DMS153 (cell line): ENCODE results near the gene PROB1.
A peak's percentile ranks its signal among the peaks of the same experiment; 100 is the strongest.
"Not testable (repeated sequence)": the region's sequence is repeated elsewhere in the genome, so short reads cannot be mapped to it uniquely, and the experiment has no call there.

Experiments used
- DNase-seq: peaks from one replicate; lab custom pipeline; 2025; lab: John Stamatoyannopoulos, UW

PROB1 gene

DNA sequence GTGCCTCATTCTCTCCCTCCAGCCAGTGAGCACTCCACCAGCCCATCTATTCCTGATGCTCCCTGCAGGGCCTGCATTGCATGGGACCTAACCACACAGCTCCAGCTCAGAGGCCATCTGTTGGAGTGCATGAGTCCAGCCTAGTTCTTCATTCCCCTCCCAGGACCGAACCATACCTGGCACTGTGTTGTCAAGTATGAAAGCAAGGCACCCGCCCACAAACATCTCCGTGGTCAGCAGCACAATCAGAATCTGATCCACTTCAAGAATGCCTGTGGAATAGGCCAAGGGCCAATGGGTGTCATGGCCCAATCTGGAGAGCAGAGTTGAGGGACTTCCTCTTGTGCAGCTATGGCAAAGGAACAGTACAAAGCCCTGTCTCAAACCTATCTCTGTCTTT lies 17.7 kb downstream of the PROB1 start:
- no peak for DNase-seq

DNA sequence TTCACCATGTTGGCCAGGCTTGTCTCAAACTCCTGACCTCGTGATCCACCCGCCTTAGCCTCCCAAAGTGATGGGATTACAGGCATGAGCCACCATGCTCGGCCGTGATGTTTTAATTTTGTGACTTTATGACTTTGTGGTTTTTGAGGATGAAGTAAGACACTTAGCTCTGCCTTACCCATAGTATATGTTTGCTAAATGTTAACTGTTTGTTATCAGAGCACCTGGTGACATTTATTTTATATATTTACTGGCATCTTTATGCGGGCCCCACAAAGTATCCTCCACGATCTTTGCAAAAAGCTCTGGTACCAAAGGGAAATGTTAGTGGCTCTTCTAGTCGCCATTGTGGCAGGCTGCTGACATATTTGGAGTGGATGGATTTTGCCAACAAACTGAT lies 18.5 kb downstream of the PROB1 start:
- no peak for DNase-seq

- no peak for DNase-seq
Observed at GRCh38 chr5:139374909-139375308, 20.0 kb downstream of the PROB1 start.

DNA sequence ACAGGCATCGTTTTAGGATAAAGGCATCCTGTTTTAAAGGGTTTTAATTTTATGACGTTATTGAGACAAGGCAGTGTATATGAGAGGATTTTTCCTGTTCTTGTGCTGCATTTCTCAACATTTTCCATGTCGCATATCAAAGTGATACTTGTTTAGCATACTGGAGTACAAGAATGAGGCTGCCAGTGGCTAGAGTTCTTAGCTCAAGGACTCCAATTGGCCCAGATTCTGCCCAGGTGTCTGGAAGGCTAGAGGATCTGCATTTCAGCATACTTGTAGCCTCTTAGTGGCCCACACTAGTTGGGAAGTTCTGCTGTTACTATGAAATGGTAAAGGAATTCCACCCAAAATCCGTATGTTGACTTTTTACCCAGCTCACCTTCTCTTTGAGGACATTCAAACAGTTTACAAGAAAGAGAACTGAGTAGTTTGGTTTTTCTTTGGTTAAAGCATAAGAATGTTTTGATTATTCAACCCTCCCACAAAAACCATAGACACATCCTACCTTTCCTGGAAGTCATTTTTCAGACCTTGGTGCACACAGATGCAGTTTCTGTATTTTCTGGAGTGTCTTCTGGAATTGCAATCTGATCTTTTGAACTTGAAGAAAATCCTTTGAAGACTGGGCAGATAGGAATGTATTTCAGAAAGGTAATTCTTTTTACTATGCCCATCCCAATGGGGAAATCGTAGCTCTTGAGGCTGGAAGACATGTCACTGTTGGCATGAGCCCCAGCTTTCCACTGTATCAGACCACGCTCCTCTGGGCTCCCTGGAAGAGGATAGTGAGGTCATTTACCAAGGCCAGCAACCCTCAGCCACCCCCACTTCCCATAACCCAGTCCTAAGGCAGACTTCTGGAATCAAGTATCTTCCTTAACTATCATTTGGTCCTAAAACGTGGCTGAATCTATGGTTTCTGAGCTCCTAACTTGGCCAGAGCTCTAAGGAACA lies 23.1 kb downstream of the PROB1 start:
- DNase-seq: no peak

GRCh38 chr5:139369181-139369580 lies 25.7 kb downstream of the PROB1 start:
- DNase-seq: no peak

GRCh38 chr5:139368613-139369012 lies 26.3 kb downstream of the PROB1 start:
- no peak for DNase-seq

GRCh38 chr5:139364466-139364865 lies 30.4 kb downstream of the PROB1 start:
- DNase-seq: no peak

DNA sequence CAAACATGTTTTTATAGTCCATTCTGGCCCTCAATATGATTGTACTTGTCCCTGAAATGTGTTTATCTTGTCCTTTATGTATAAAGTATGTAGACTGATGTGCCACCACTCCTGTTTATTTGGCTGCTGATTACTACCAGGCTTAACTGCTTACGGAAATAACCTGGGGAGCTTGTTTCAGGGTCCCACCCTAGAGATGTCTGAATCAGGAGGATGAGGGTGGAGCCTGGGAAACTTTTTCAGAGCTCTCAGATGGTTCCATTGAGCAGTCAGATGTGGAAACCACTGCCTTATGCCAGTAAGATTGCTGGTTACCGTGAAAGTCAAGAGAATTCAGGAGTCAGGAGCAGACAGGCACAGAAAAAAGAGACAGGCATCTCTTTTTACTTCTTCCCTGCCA lies 31.0 kb downstream of the PROB1 start:
- DNase-seq: no peak

DNA sequence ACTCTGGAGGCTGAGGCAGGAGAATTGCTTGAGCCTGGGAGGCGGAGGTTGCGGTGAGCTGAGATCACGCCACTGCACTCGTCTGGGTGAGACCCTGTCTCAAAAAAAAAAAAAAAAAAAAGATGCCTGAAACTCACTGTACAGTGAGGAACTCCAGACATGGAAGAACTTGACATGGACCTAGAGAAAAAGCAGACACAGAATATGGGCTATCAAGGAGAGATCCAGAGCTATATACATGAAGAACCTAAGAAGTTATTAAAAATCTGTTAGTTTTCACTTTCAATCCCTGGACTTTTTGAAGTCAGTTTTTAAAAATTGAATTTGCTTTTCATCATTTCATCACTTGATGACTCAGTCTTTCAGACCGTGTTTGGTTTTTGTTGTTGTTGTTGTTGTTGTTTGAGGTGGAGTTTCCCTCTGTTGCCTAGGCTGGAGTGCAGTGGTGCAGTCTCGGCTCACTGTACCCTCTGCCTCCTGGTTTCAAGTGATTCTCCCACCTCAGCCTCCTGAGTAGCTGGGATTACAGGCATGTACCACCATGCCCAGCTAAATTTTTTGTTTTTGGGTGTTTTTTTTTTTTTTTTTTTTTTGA lies 33.0 kb downstream of the PROB1 start:
- DNase-seq: no peak

DNA sequence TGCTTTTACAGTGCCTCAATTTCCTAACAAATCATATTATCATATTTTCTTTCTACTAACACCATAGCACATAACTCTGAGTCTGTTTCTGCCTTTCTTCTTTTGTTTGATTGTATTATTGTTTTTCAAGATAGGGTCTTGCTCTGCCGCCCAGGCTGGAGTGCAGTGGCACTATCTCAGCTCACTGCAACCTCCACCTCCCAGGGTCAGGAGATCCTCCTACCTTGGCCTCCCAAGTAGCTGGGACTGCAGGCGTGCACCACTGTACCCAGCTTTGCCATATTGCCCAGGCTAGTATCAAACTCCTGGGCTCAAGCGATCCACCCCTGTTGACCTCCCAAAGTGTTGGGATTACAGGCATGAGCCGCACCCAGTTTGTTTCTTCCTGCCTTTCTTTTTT lies 34.5 kb downstream of the PROB1 start:
- no peak for DNase-seq

DNA sequence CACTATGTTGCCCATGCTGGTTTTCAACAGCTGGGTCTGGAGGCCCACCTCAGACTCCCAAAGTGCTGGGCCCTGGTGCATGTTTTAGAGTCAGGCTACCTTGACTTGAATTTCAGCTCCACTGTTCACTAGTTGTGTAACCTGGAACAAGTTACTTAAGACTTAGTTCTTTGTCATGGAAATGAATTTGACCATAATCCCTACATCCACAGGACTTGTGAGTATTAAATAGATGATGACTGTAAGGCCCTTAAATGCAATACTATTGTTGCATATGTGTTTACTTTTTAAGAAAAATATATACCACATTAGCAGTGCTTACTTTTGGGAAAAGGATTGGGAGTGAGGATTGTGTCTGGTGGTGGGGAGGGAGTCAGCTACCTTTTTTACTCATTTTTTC lies 36.8 kb downstream of the PROB1 start:
- no peak for DNase-seq

- DNase-seq: not testable (repeated sequence)
Observed at GRCh38 chr5:139355900-139356299, 39.0 kb downstream of the PROB1 start.

GRCh38 chr5:139354186-139354585 lies 40.7 kb downstream of the PROB1 start:
- no peak for DNase-seq

DNA sequence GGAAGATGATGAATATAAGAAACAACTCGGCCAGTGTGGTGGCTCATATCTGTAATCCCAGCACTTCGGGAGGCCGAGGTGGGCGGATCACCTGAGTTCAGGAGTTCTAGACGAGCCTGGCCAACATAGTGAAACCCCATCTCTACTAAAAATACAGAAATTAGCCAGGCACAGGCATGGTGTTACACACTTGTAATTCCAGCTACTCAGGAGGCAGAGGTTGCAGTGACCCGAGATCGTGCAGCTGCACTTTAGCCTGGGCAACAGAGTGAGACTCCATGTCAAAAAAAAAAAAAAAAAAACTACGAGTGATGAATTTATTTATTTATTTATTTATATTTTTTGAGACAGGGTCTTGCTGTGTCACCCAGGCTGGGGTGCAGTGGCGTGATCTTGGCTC lies 47.0 kb downstream of the PROB1 start:
- not testable (repeated sequence) for DNase-seq

GRCh38 chr5:139345442-139345841 lies 49.5 kb downstream of the PROB1 start:
- not testable (repeated sequence) for DNase-seq

GRCh38 chr5:139344177-139344576 lies 50.7 kb downstream of the PROB1 start:
- DNase-seq: no peak

DNA sequence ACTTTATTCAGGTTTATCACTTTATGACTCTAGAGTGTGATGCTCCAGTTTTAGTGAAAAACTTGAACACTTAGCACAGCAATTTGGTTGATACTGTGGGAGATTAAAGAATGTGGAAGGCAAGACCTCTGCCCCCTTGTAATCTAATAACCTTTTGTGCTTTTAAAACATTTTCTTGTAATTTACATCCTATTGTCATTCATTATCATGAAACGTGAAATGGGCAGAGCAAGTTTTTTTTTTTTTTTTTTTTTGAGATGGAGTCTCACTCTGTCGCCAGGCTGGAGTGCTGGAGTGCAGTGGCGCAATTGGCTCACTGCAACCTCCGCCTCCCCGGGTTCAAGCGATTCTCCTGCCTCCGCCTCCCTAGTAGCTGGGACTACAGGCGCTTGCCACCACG lies 51.4 kb downstream of the PROB1 start:
- DNase-seq: no peak

GRCh38 chr5:139342423-139342723 lies 52.5 kb downstream of the PROB1 start:
- DNase-seq: no peak

DNA sequence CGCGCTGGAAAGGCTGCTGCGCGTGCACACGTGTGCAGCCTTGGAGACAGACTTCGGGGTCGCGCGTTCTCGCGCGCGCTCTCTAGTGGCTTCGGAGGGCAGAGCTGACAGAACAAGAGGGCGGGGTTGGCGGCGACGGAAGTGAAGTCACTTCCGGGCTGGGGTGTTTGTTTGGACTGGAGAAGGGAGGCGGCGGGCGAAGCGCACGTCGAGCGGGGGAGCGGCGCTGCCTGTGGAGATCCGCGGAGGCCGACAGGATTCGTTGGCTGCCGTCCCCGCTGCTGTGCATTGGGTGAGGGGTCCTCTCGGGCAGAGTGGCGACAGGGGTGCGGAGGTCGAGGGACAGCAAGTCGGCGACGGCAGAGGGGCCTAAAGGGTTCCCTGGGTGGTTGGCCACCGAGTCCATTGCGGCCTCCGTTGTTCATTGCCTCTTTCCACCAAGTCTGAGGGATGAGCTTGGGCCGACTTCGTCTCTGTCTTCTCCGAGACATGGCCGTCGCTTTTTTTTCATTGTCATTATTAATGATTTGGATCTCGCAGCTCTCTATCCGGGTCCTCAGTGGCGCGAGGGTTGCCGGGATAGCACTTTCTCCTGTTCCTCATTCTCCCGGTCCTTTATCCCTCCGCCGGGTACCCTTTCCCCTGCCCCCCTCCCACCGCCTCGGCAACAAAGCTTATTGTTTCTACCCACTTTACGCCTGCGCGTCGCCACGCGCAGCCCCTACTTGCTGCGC lies 53.0 kb downstream of the PROB1 start, which contains the start of gene PAIP2:
TSS of gene PAIP2 (plus strand) at position 166 of the 734 bp plus-strand sequence. CDS start 21,931 bp downstream, outside the sequence.
- DNase-seq: peak; percentile 85

DNA sequence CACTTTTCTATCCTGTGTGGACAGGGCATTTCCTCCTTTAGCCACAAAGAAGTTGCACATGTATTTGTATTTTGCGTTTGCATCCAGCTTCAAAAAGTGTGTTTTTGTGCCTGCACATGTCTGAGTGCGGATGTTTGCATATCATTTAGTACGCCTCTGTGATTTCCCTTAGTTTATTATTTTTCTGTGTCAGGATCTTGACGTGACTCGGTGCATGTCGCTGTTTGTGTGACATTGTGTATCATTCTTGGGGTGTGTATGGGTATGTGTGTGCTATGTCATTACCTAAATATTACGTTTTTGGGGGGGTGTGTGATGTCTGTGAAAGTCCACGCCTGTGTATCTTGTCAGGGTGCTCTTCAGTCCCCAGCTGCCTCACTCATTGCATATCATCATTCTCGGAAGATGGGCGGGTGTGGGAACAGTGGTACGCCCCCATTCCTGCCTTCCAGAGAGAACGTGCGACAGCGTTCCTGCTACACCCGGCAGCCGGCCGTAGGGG lies 53.7 kb downstream of the PROB1 start:
- DNase-seq: no peak
